ENCODE data around the gene ZNF618. TPM values are rescaled to one million over a fixed set of nuclear protein-coding genes. Genes with fewer than 3 reads are reported as not detected.

ZNF618 gene
- total RNA-seq, 1 experiment from 2014 or later, result 1.8 TPM

- ChIA-PET POLR2A (no interaction called here), CTCF (no interaction called here)
- Histone ChIP-seq H3K27me3 (ENCODE audit: control insufficient read depth, insufficient read depth, low read length) (no peaks in the 10 kb centered on the region), H3K4me3 (ENCODE audit: low read depth in 2 of 2, low read length in 2 of 2) (no peak overlapping the region), H3K36me3 (ENCODE audit: control insufficient read depth, insufficient read depth, low read length) (no peaks in the 10 kb centered on the region), H3K9me3 (ENCODE audit: control insufficient read depth, insufficient read depth, low read depth, low read length) (no peaks in the 10 kb centered on the region), H3K27ac (ENCODE audit: low read length) (no peak overlapping the region), H3K4me1 (ENCODE audit: control insufficient read depth, insufficient read depth, low read length) (no peaks in the 10 kb centered on the region)
- no TSS peak for BruUV-seq (replicated peaks)
- intact Hi-C loops (cut with micrococcal nuclease; ENCODE audit: unreplicated experiment), result no loop called here
- TF ChIP-seq REST (IDR thresholded peaks at IDR 0.05; ENCODE audit: insufficient read depth in 1 of 2, low read depth in 2 of 2, low read length in 1 of 2), result no peak
- TF ChIP-seq SIN3A (IDR thresholded peaks at IDR 0.05; ENCODE audit: borderline replicate concordance, insufficient read depth, low read depth, low read length), result no peak
- TF ChIP-seq POLR2AphosphoS5 (IDR thresholded peaks at IDR 0.05; ENCODE audit: low read depth, low read length), result no peak
- TF ChIP-seq CTCF (IDR thresholded peaks at IDR 0.05), result no peak
- no peak for TF ChIP-seq TCF7L2 (IDR thresholded peaks at IDR 0.05; ENCODE audit: low read depth, low read length)
- in situ Hi-C loops (cut with HindIII; ENCODE audit: low pct_unique_long_range_greater_than_20kb, low sequenced_read_pairs), result no loop called here
- DNase-seq (ENCODE audit: low read depth, low spot score) (no peak), ATAC-seq (no peak)
Observed at GRCh38 chr9:114096866-114097612, 220.9 kb downstream of the ZNF618 start.

GRCh38 chr9:114097613-114098020 lies 221.5 kb downstream of the ZNF618 start:
- BruUV-seq (replicated peaks), result no TSS peak
- no peak for TF ChIP-seq REST (IDR thresholded peaks at IDR 0.05; ENCODE audit: insufficient read depth in 1 of 2, low read depth in 2 of 2, low read length in 1 of 2)
- no peak for TF ChIP-seq SIN3A (IDR thresholded peaks at IDR 0.05; ENCODE audit: borderline replicate concordance, insufficient read depth, low read depth, low read length)
- no peak for TF ChIP-seq TCF7L2 (IDR thresholded peaks at IDR 0.05; ENCODE audit: low read depth, low read length)
- TF ChIP-seq CTCF (IDR thresholded peaks at IDR 0.05), result no peak
- Histone ChIP-seq H3K9me3 (ENCODE audit: control insufficient read depth, insufficient read depth, low read depth, low read length) (no peaks in the 10 kb centered on the region), H3K4me1 (ENCODE audit: control insufficient read depth, insufficient read depth, low read length) (no peaks in the 10 kb centered on the region), H3K4me3 (ENCODE audit: low read depth in 2 of 2, low read length in 2 of 2) (peak overlapping the region; percentile 36 to 46), H3K27me3 (ENCODE audit: control insufficient read depth, insufficient read depth, low read length) (no peaks in the 10 kb centered on the region), H3K36me3 (ENCODE audit: control insufficient read depth, insufficient read depth, low read length) (no peaks in the 10 kb centered on the region), H3K27ac (ENCODE audit: low read length) (no peak overlapping the region)
- intact Hi-C loops (cut with micrococcal nuclease; ENCODE audit: unreplicated experiment), result no loop called here
- POLR2A ChIA-PET, result no interaction called here
- no peak for DNase-seq (ENCODE audit: low read depth, low spot score)
- in situ Hi-C loops (cut with HindIII; ENCODE audit: low pct_unique_long_range_greater_than_20kb, low sequenced_read_pairs), result no loop called here
- CTCF ChIA-PET, result no interaction called here
- no peak for ATAC-seq

All from Panc1 (cell line).